Stimulated activated memory B cell treated with anti-CD40 and anti-IgM and Interleukin-4, amounts not matched to agents 10 μg/mL and 1 μg/mL and 100 μg/mL, for 72 hours (primary cell): ENCODE data around the gene SLC35F3.
"Not testable (repeated sequence)": the region's sequence is repeated elsewhere in the genome, so short reads cannot be mapped to it uniquely, and the experiment has no call there.

Experiments used
- ATAC-seq: fragments of 150-1000 bp; cut with Tn5 transposase; 2 replicates; pipeline ENCODE4 v1.10.0; 2021
- H3K27ac Mint-ChIP-seq: one replicate; pipeline ENCODE4 v1.8.0; 2022; ENCODE audit warnings: mild to moderate bottlenecking, mixed read lengths
- H3K27me3 Mint-ChIP-seq: one replicate; pipeline ENCODE4 v1.8.0; 2022; ENCODE audit warnings: mixed read lengths
- H3K36me3 Mint-ChIP-seq: one replicate; pipeline ENCODE4 v1.8.0; 2022; ENCODE audit warnings: mixed read lengths
- H3K4me1 Mint-ChIP-seq: one replicate; pipeline ENCODE4 v1.8.0; 2022; ENCODE audit warnings: mixed read lengths
- H3K4me3 Mint-ChIP-seq: one replicate; pipeline ENCODE4 v1.8.0; 2022; ENCODE audit warnings: mild to moderate bottlenecking, moderate library complexity, mixed read lengths
- H3K9me3 Mint-ChIP-seq: one replicate; pipeline ENCODE4 v1.8.0; 2022; ENCODE audit warnings: mixed read lengths

The SLC35F3 gene

GRCh38 chr1:234206651-234207284 is 302.3 kb downstream of the SLC35F3 start:
- H3K4me3 Mint-ChIP-seq: no peak overlapping the region
- ATAC-seq: no peak
- H3K36me3 Mint-ChIP-seq: peaks cover 2% of the 10 kb centered on the region
- H3K4me1 Mint-ChIP-seq: no peaks in the 10 kb centered on the region
- no peak overlapping the region for H3K27ac Mint-ChIP-seq
- H3K9me3 Mint-ChIP-seq: peaks cover 3% of the 10 kb centered on the region
- H3K27me3 Mint-ChIP-seq: peaks cover 18% of the 10 kb centered on the region

- Mint-ChIP-seq H3K4me3 (no peak overlapping the region), H3K27me3 (peaks cover 25% of the 10 kb centered on the region), H3K36me3 (peaks cover 7% of the 10 kb centered on the region), H3K4me1 (no peaks in the 10 kb centered on the region), H3K27ac (no peak overlapping the region), H3K9me3 (peaks cover 6% of the 10 kb centered on the region)
- ATAC-seq: no peak
Measured at GRCh38 chr1:234208351-234208750, 303.9 kb downstream of the SLC35F3 start.

- peaks cover 7% of the 10 kb centered on the region for H3K36me3 Mint-ChIP-seq
- H3K9me3 Mint-ChIP-seq: peaks cover 6% of the 10 kb centered on the region
- no peak for ATAC-seq
- H3K27ac Mint-ChIP-seq: no peak overlapping the region
- no peak overlapping the region for H3K4me3 Mint-ChIP-seq
- H3K4me1 Mint-ChIP-seq: peaks cover 2% of the 10 kb centered on the region
- peaks cover 28% of the 10 kb centered on the region for H3K27me3 Mint-ChIP-seq
Measured at GRCh38 chr1:234208791-234209190, 304.3 kb downstream of the SLC35F3 start.

GRCh38 chr1:234210429-234210828 is 306.0 kb downstream of the SLC35F3 start:
- H3K4me3 Mint-ChIP-seq, H3K36me3 Mint-ChIP-seq, H3K27ac Mint-ChIP-seq, H3K4me1 Mint-ChIP-seq, H3K9me3 Mint-ChIP-seq, ATAC-seq: not testable (repeated sequence)
- H3K27me3 Mint-ChIP-seq: peaks cover 33% of the 10 kb centered on the region

GRCh38 chr1:234211855-234212254 is 307.4 kb downstream of the SLC35F3 start:
- not testable (repeated sequence) for H3K9me3 Mint-ChIP-seq, H3K36me3 Mint-ChIP-seq, H3K4me3 Mint-ChIP-seq, H3K4me1 Mint-ChIP-seq, ATAC-seq, H3K27ac Mint-ChIP-seq
- H3K27me3 Mint-ChIP-seq: peaks cover 47% of the 10 kb centered on the region

- H3K4me1 Mint-ChIP-seq: peaks cover 5% of the 10 kb centered on the region
Measured at GRCh38 chr1:234212764-234213657, 308.5 kb downstream of the SLC35F3 start.

GRCh38 chr1:234213658-234214128 is 309.2 kb downstream of the SLC35F3 start:
- ATAC-seq: no peak
- Mint-ChIP-seq H3K9me3 (peaks cover 6% of the 10 kb centered on the region), H3K27me3 (peaks cover 60% of the 10 kb centered on the region), H3K4me3 (peak overlapping the region; percentile 68), H3K36me3 (peaks cover 7% of the 10 kb centered on the region), H3K27ac (no peak overlapping the region), H3K4me1 (peaks cover 5% of the 10 kb centered on the region)

More at GRCh38 chr1:234212764-234213657, 308.5 kb downstream of the SLC35F3 start:
- Mint-ChIP-seq H3K27ac (no peak overlapping the region), H3K9me3 (peaks cover 6% of the 10 kb centered on the region), H3K4me3 (no peak overlapping the region), H3K27me3 (peaks cover 58% of the 10 kb centered on the region), H3K36me3 (peaks cover 7% of the 10 kb centered on the region)
- ATAC-seq: no peak

GRCh38 chr1:234214129-234214910 is 309.8 kb downstream of the SLC35F3 start:
- Mint-ChIP-seq H3K36me3 (peaks cover 7% of the 10 kb centered on the region), H3K27me3 (peaks cover 60% of the 10 kb centered on the region), H3K9me3 (peaks cover 6% of the 10 kb centered on the region), H3K27ac (no peak overlapping the region), H3K4me1 (peaks cover 5% of the 10 kb centered on the region), H3K4me3 (peak overlapping the region; percentile 68)
- ATAC-seq: peak; percentile 60

- Mint-ChIP-seq H3K4me1 (peaks cover 5% of the 10 kb centered on the region), H3K27ac (no peak overlapping the region), H3K4me3 (no peak overlapping the region), H3K27me3 (peaks cover 57% of the 10 kb centered on the region), H3K9me3 (peaks cover 6% of the 10 kb centered on the region), H3K36me3 (peaks cover 7% of the 10 kb centered on the region)
- ATAC-seq: no peak
Measured at GRCh38 chr1:234214911-234215892, 310.7 kb downstream of the SLC35F3 start.

- Mint-ChIP-seq H3K27ac (no peak overlapping the region), H3K9me3 (peaks cover 6% of the 10 kb centered on the region), H3K4me1 (peaks cover 5% of the 10 kb centered on the region), H3K4me3 (no peak overlapping the region), H3K27me3 (peaks cover 47% of the 10 kb centered on the region), H3K36me3 (peaks cover 7% of the 10 kb centered on the region)
- ATAC-seq: no peak
Measured at GRCh38 chr1:234216116-234216703, 311.7 kb downstream of the SLC35F3 start.

GRCh38 chr1:234217316-234217840 is 312.9 kb downstream of the SLC35F3 start:
- Mint-ChIP-seq H3K4me3 (no peak overlapping the region), H3K36me3 (no peaks in the 10 kb centered on the region), H3K4me1 (peaks cover 5% of the 10 kb centered on the region), H3K27me3 (peaks cover 41% of the 10 kb centered on the region), H3K9me3 (no peaks in the 10 kb centered on the region), H3K27ac (no peak overlapping the region)
- no peak for ATAC-seq

GRCh38 chr1:234218078-234218477 is 313.6 kb downstream of the SLC35F3 start:
- no peaks in the 10 kb centered on the region for H3K9me3 Mint-ChIP-seq
- H3K27me3 Mint-ChIP-seq: peaks cover 36% of the 10 kb centered on the region
- ATAC-seq: no peak
- H3K36me3 Mint-ChIP-seq: no peaks in the 10 kb centered on the region
- H3K27ac Mint-ChIP-seq: no peak overlapping the region
- H3K4me1 Mint-ChIP-seq: peaks cover 5% of the 10 kb centered on the region
- H3K4me3 Mint-ChIP-seq: no peak overlapping the region

- H3K27me3 Mint-ChIP-seq: peaks cover 31% of the 10 kb centered on the region
- no peaks in the 10 kb centered on the region for H3K9me3 Mint-ChIP-seq
- H3K27ac Mint-ChIP-seq: no peak overlapping the region
- H3K4me1 Mint-ChIP-seq: no peaks in the 10 kb centered on the region
- ATAC-seq: no peak
- no peaks in the 10 kb centered on the region for H3K36me3 Mint-ChIP-seq
- no peak overlapping the region for H3K4me3 Mint-ChIP-seq
Measured at GRCh38 chr1:234219711-234220110, 315.2 kb downstream of the SLC35F3 start.

GRCh38 chr1:234221601-234222000 is 317.1 kb downstream of the SLC35F3 start:
- H3K4me3 Mint-ChIP-seq: no peak overlapping the region
- peaks cover 25% of the 10 kb centered on the region for H3K27me3 Mint-ChIP-seq
- H3K36me3 Mint-ChIP-seq: no peaks in the 10 kb centered on the region
- H3K9me3 Mint-ChIP-seq: no peaks in the 10 kb centered on the region
- no peaks in the 10 kb centered on the region for H3K4me1 Mint-ChIP-seq
- ATAC-seq: no peak
- H3K27ac Mint-ChIP-seq: no peak overlapping the region
